SIG-M5 treated with dmso at 0.1 percent for 504 hours (cell line): ENCODE data around the gene RBMX2.
A peak's percentile ranks its signal among the peaks of the same experiment; 100 is the strongest.
"Not testable (repeated sequence)": the region's sequence is repeated elsewhere in the genome, so short reads cannot be mapped to it uniquely, and the experiment has no call there.

Experiments
- DNase-seq: peaks from one replicate; lab custom pipeline; 2025; ENCODE audit not compliant: unreplicated experiment; lab: John Stamatoyannopoulos, UW

Gene RBMX2

DNA sequence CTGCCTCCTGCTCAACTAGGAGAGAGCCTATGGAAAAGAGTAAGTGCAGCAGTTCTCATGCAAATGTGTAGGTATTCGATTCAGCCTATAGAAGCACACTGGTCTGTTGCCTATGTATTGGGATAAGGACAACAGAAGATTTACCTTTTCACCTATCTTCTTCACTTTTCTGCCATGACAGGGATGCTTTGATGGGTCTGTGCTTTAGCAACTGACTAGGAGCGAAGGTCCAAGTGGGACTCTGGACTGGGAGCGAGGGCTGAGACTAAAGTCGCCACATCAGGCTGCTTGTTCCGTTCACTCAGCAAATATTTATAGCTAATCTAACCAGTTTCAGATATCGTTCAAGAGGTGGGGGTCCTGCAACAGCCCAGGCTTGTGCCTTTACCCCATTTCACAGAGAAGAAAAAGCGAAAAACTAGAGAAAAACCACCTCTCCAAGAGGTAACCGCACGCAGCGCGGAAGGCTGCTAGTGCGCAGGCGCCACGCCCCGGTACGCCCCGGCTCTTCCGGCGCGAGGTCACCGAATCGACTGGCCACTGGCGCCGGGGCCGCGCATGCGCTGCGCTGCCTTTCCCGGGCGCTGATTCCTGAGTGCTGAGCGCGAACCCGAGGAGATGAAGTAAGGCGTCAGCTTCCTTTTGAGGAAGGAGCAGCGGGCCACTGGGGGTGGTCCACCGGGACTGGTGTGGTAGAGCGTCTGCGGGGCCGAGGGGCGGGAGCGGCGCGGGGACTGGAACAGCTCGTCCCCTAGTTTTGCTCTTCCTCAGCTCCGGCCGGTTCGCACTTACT lies at the start of gene RBMX2:
Gene RBMX2, plus strand, starts transcription at position 573 of the 793 bp plus-strand sequence. Its CDS starts 46 bp downstream, at position 619.
- DNase-seq, result peak; percentile 67

- not testable (repeated sequence) for DNase-seq
Observed at GRCh38 chrX:130352050-130352449, 49.7 kb upstream of the RBMX2 start.

GRCh38 chrX:130376077-130376476 lies 25.7 kb upstream of the RBMX2 start:
- DNase-seq, result no peak

DNA sequence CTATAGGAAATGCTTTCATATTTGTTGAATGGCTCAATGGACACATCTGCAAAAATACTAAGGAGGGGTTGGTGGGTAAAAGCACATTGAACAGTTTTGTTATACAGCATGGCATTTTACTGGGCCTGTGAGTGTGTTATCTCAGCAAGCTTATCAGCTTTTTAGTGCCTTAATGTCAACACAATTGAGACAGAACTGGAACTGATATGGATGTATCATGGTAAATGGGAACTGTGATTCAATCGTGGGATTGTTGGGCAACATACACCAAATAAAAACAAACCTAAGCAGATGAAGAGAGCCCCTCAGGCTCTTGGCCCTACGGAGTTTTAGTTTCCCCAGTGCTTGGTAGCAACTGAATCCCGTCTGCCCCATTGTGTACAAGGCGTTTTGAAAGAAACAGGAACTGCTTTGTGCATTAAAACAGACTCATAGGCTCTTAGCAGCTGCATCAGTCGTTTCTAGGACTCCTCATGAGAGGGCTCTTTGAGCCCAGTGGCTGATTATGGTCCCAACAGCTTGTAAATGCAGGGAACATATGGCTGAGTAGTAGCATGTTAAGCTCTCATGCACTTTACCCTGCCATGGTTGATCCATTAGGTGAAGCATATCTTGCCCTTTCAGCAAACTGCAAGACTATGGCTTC lies 23.6 kb upstream of the RBMX2 start:
- DNase-seq, result no peak

DNA sequence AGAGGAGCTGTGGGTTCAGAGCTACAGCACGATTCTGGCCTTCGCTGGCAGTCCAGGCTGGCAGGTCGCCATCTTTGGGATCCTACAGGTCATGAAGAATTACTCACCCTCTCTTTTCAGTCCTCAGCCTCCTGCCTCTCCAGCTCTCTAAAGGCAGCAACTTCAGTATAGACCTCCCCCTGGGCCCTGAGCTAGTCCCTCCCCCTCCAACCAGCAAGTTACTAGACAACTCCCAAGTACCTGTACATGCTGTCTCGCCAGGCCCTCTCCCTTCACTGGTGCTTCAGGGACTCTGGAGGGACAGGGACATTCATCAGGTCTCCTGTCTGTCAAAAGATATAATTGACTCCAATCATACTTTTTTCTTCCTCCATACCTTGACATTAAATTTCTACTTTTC lies 16.3 kb upstream of the RBMX2 start, which contains the start of gene GPR119:
Gene GPR119, minus strand, starts transcription at position 155 of the 400 bp plus-strand sequence. CDS start 227 bp downstream, outside the sequence.
- DNase-seq, result no peak

DNA sequence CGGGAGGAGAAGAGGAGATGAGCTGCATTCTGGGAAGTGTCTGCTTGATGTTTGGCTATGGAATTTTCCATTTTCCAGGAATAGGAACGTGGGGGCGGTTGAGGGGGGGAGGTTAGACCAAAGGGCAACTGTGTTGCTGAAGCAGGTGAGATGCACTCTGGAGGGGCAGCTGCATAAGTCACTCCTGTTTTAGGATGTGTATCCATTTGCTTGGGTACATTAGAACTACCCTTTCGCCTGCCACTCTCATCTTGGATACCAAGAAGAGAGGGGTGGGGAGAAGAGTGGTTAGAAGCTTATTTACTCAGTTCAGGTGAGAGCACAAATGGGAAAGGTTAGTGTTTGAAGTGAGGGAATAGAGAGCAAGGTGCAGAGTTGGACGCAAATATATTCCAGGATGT lies 15.4 kb upstream of the RBMX2 start:
- no peak for DNase-seq

DNA sequence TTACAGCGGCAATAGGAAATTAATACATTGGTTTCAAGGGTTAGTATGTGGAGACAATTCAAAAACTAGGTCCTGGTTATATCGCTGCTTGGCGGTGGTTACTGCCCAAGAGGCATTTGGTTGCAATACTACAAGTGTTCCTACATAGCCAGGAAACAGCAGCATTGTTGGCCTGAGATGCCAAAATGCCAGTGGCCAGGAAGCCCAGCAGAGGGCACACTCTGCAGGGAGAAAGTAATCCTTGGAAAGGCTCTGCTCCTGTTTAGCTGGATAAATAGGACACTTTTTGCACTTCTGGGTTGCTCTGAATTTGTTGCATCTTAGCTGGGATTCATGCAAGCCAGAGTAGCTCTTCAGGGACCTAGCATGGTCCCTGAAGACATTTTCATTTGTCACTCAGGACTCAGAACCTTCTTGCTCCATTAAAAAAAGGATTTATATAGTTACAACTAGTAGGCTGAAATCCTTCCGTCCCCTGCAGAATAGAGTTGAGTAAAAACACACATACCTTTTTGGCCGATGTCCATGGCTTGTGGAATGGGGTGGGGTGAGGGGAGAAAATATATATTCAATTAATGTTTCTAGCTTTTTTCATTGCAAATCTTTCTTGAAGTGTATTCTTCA lies 8.2 kb upstream of the RBMX2 start:
- no peak for DNase-seq

DNA sequence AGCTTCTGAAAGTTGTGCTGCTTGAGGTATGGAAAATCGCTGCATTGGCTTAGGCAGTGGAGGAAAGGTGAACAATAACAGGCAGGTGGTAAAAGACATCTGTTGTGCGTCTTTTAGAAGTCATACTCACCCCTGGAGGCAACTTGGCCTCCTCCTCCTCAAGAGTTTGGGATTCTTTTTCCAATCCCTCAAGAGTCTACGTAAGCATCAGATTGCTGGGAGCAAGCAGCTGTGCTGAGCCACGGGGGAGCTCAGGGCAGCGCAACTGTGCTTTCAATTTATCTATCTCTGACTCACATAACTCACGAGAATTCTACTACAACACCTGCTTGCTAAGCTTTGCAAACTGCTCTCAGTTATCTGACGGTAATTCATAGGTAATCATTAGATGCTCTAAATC lies 6.4 kb upstream of the RBMX2 start:
- no peak for DNase-seq

GRCh38 chrX:130402208-130402684 lies 459 bp downstream of the RBMX2 start:
- no peak for DNase-seq

DNA sequence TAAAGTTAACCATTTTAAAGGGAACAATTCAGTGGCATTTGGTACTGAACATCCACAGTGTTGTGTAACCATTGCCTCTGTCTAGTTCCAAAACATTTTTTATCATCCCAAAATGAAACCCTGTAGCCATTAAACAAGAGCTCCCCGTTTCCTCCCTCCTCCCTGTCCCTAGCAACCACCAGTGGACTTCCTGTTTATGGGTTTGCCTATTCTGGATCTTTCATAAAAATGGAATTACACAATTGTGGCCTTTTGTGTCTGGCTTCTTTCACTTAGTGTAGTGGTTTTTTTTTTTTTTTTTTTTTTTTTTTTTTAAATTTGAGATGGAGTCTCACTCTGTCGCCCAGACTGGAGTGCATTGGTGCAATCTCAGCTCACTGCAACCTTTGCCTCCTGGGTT lies 11.6 kb downstream of the RBMX2 start:
- DNase-seq, result peak; percentile 43

- no peak for DNase-seq
Observed at GRCh38 chrX:130414800-130415199, 13.0 kb downstream of the RBMX2 start.

DNA sequence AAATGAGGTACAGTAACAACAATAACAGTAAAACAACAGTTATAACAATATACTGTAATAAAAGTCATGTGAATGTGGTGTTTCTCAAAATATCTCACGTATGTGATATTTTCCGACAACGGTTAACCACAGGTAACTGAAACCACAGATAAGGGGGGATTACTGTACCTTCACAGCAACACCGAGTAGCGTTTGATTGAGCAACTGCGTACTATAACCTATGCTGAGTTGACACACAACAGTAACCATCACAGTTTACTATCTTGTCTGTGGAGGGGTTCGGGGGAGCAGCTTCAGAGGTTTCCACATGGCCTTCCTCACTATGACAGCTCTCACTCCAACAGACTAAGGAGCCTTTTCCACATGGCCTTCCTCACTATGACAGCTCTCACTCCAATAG lies 13.4 kb downstream of the RBMX2 start:
- DNase-seq, result no peak

GRCh38 chrX:130416785-130417184 lies 15.0 kb downstream of the RBMX2 start:
- no peak for DNase-seq

DNA sequence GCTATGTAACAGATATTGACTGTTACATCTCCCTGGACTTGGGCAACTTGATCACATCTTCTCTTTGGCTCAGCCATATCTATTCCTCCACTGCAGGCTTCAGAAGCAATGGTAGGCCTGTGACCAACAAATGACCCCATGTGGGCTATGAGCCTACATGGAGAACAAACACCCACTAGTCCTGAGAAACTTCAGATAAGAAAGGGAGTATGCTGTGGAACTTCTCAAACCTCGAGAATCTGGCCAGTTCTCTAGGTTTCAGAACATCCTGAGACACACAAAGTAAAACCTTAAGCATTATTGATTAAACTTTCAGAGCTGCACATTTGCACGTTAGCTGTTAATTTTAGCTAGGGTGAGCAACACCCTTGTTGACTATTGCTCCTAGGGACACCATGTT lies 16.3 kb downstream of the RBMX2 start:
- no peak for DNase-seq

DNA sequence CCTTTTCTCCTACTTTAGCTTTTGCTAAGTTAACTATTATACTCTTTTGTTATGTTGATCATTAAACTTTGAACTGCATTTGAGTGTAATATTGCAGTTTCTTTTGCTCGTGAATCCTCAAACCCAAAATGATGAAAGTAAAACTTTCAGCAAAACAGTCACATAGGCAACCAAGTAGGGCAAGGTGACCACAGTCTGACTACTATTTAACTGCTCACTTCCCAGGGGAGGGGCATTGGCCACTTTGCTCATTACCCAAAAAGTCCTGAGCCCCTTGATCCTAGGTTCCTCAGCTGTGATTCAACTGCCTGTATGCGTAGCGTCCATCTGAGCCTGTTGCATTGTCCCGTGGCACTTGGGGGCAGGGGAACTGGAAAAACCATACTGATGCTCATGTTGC lies 17.0 kb downstream of the RBMX2 start:
- DNase-seq, result no peak

- no peak for DNase-seq
Observed at GRCh38 chrX:130419263-130419662, 17.5 kb downstream of the RBMX2 start.

DNA sequence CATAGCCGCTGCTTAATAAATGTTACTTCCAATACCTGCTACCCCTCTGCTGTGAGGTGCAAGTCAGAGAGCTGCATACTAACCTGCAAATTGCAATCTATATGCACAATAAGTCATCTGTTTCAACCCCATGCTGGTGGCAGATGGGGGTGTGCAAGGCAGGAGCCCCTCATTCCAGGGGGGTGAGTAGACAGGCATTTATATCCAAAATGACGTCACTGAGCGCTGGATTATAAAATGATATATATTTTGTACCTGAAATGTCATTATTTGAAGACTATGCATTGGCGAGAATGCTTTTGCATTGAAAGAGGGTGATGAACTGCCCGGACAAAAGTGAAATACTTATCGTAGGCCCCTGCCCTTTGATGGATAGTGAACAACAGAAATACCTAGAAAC lies 24.7 kb downstream of the RBMX2 start:
- no peak for DNase-seq

DNA sequence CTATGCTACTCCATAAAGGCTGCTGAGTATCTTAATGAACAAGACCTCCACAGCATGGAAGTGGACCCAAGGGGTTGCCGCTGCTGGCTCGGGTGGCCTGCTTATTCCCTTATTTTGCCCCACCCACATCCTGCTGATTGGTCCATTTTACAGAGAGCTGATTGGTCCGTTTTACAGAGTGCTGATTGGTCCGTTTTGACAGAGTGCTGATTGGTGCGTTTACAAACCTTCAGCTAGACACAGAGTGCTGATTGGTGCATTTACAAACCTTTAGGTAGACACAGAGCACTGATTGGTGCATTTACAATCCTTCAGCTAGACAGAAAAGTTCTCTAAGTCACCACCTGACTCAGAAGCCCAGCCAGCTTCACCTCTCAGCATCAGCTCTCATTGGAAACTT lies 27.4 kb downstream of the RBMX2 start:
- not testable (repeated sequence) for DNase-seq

GRCh38 chrX:130435937-130436336 lies 34.1 kb downstream of the RBMX2 start:
- DNase-seq, result no peak

GRCh38 chrX:130437996-130438395 lies 36.2 kb downstream of the RBMX2 start:
- DNase-seq, result not testable (repeated sequence)

DNA sequence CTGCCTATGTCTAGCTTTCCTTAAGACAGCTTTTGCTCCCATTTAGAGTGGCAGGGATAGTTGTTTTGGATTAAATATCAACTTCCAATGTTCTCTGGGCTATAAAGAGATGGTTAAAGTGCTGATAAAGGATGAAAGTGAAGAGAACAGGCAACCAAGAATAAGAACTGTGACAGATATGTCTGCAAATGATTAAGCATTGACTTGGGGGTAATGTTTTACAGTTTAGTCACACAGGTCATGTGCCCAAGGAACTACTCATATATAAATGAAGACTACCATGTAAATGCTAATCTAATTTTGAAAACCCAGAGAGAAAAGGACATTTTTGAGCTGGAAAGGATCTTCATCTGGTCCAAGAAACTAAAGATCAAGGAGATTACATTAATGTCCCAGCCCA lies 42.1 kb downstream of the RBMX2 start:
- no peak for DNase-seq
